ENCODE results near the gene CDK14.

GRCh38 chr7:90841759-90842429 lies 245.8 kb downstream of the CDK14 start:
- TF ChIP-seq POLR2A (IDR thresholded peaks at IDR 0.05) (no peak), CTCF (IDR thresholded peaks at IDR 0.05) (no peak)
